Activated CD4-positive, CD25-positive, alpha-beta regulatory T cell (primary cell): ENCODE measurements around the gene IGF1R.
"Not testable (repeated sequence)": the region's sequence is repeated elsewhere in the genome, so short reads cannot be mapped to it uniquely, and the experiment has no call there.

Experiments
- DNase-seq, 4 experiments: peaks; one replicate each; lab custom pipeline; 2025; lab: John Stamatoyannopoulos, UW

Gene IGF1R

GRCh38 chr15:98959640-98960007 lies 311.3 kb downstream of the IGF1R start:
- DNase-seq = no peak

DNA sequence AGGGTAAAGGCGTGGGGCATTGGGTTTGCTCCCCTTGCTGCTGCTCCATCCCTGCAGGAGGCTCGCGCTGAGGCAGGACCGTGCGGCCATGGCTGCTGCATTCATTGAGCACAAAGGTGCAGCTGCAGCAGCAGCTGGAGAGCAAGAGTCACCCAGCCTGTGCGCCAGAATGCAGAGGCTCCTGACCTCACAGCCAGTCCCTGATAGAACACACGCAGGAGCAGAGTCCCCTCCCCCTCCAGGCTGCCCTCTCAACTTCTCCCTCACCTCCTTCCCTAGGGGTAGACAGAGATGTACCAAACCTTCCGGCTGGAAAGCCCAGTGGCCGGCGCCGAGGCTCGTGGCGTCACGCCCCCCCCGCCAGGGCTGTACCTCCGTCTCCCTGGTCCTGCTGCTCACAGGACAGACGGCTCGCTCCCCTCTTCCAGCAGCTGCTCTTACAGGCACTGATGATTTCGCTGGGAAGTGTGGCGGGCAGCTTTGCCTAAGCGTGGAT lies 312.3 kb downstream of the IGF1R start:
- no peak for DNase-seq

- DNase-seq = no peak
Observed at GRCh38 chr15:98963444-98963843, 315.1 kb downstream of the IGF1R start.

GRCh38 chr15:98964466-98965133 lies 316.3 kb downstream of the IGF1R start:
- DNase-seq = no peak

DNA sequence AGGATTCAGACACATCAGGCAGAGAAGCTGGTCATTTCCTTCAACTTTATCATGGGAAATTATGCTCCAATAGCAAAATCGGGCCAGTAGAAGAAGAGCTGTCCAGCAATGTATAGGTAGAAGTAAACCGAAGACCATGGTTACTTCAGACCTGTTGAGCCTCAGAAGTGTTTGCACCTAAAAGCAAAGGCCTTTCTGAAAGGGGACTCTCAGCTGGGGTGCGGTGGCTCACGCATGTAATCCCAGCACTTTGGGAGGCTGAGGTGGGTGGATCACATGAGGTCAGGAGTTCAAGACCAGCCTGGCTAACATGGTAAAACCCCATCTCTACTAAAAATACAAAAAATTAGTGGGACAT lies 316.8 kb downstream of the IGF1R start:
- not testable (repeated sequence) for DNase-seq

GRCh38 chr15:98965597-98965996 lies 317.3 kb downstream of the IGF1R start:
- DNase-seq = no peak

DNA sequence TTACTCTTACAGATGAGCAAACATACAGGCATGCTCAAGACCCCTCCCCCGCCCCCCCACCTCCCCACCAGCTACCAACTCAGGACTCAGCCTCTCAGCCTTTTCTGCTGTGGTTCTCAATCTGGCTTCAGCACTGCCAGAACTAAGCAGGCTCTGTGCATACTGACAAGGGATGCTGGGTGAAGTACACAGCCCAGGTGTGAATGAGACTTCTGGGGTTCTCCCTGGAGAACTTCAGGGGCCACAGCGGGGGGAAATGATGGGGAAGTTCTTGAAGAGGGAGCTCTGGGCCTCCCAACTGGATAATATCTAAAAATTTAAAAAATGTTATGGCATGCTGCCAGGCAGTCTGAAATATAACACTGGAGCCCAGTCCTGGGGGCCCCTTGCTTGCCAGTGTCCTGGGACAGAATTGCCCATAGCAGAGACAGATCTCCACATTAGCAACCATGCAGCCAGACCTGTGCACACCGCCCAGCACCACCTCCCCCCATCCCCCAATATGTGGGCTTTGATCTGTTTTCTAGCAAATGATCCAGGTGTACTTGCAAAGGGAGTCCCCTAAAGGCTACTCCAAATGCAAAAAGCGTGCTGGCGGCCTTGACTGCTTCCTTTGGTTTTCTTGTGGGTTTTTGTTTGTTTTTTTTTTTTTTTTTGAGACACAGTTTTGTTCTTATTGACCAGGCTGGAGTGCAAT lies 317.9 kb downstream of the IGF1R start:
- no peak for DNase-seq

DNA sequence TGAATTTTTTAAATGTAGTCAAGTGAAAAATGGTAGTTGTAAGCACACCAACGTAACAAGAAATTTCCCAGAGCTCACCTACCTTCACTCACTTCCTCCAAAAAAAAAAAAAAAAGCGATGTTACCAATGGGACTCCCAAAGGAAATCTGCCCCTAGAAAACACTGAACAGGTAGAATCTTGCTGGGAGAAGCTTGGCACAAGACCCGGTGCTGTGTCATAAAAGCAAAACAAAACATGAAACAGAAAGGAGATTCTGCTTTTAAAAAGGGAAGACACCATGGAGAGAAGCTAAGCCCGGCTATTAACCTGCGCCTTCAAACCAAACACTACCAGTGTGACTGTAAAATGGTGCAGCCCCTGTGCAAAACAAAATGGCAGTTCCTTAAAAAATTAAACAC lies 318.8 kb downstream of the IGF1R start:
- no peak for DNase-seq

DNA sequence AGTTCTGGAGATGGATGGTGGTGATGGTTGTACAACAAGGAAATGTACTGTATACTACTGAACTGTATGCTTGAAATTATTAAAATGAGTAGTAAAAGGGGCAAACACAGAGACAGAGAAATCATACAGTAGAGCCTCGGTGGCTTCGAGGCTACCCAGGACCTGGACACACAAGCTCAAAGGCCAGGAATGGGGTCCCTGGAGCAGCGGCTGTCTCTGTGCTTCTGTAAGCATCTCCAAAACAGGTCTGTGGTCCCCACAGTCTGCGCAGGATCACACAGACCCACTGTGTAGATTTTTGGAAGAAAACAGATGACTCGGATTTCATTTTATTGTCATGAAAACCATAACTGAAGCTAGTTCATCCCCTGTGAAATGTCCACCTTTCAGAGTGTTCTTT lies 319.6 kb downstream of the IGF1R start:
- DNase-seq = no peak

DNA sequence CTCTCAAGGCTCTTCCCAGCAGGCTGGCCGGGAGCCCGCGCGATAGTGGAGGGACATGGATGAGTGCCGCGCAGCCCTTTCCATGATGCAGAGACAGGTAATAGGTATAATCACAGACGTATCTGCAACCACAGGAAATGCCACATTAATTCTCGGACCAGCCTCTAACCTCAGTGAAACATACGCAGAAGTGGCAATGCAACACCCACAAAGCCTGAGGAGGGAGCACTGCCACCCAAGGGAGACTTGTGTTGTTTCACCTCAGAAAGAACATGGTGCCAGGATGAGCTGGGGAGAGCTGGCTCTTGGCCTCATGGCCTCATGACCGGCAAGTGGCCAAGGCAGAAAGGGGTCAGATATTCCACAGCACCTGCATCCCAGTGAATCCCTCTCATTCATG lies 320.2 kb downstream of the IGF1R start:
- no peak for DNase-seq

DNA sequence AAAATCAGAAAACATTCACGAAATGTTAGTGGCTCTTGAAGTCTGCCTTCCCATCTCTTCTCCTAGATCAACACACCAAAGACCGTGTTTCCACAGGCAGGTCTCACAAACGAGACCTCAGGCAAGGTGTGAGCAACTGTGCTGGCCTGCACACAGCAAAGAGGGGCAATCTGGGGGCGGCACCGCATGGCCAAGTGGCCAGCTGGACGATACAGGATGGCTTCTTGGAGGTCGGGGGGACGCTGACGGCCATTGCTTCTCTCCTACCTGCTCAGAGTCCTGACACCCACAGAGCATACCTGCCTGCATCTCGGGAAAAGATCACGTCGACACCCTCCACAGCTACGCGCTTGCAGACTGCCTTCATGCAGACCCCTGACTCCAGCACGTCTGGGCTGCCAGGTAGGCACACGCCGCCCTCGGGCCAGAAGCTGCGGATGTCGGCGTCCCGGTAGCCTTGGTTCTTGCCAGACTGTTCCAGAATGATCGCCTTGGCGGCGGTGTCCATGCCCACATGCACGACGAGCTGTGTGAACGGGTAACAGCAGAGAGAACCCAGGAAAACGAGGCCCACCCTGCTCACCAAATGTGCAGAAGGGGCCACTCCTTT lies 320.9 kb downstream of the IGF1R start:
- DNase-seq = no peak

DNA sequence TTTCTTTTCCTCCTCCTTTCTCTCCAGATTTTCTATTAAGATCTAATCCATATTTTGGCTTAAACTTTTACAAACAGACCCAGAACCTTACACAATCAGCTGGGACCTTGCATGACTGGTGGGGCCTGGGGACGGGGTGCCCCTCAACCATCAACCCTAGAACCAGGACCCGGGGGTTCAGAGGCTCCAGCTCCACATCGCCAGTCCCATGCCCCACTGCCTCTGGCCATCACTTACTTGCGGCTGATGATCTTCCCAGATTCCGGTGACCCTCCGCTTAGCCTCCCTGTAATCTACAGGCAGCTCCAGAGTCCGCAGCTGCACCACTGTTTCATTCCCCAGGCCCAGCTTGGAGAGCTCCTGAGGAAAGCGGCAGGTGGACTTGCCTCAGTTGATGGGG lies 322.5 kb downstream of the IGF1R start:
- DNase-seq = no peak

DNA sequence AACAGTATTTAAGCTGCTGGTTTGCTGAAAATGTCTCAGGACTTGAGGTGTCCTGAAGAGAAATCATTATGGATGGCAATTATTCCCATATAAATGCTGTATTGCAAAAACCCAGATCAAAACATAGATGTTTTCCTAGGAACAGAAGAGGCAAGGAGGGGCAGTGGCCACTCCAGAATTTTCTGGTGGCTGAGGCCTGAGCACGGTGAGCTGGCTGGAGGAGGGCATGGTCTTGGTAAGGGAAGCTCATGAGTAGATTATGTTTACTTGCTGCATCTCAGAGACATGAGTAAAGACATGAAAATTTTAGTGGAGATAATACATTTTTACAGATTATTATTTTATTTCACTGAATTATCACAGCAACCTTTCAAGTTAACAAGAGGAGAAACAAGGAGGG lies 328.2 kb downstream of the IGF1R start:
- DNase-seq = no peak

DNA sequence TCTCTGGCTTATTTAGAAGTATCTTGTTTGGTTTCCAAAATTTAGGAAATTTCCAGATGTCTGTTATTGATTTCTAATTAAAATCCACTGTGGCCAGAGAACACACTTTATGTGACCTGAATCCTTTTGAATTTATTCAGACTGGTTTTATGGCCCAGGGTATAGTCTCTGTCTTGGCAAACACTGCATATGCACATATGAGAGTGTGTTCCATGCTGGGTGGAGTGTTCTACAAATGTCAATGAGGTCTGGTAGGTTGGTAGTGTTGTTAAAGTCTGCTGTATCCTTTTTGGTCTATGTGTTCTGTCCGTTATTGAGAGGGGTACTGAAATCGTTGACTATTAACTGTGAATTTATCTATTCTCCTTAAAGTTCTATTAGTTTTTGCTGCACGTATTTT lies 329.1 kb downstream of the IGF1R start:
- no peak for DNase-seq

- no peak for DNase-seq
Observed at GRCh38 chr15:98978153-98978552, 329.8 kb downstream of the IGF1R start.

DNA sequence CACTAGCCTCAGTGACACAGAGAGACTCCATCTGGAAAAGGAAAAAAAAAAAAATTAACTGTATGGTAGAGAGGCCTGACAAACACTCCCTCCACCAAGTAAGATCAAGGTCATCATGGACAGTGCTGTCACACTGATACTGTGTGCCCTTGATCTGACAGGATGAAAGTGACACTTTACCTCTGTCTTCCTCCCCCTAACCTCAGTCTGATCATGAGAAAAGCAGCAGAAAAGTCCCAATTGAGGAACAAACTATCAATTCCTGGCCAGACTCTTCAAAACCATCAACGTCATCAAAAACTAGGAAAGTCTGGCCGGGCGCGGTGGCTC lies 332.5 kb downstream of the IGF1R start:
- no peak for DNase-seq

- no peak for DNase-seq
Observed at GRCh38 chr15:98981851-98982722, 333.7 kb downstream of the IGF1R start.

- no peak for DNase-seq
Observed at GRCh38 chr15:98983334-98983733, 335.0 kb downstream of the IGF1R start.

- DNase-seq = no peak
Observed at GRCh38 chr15:98986281-98986680, 337.9 kb downstream of the IGF1R start.

DNA sequence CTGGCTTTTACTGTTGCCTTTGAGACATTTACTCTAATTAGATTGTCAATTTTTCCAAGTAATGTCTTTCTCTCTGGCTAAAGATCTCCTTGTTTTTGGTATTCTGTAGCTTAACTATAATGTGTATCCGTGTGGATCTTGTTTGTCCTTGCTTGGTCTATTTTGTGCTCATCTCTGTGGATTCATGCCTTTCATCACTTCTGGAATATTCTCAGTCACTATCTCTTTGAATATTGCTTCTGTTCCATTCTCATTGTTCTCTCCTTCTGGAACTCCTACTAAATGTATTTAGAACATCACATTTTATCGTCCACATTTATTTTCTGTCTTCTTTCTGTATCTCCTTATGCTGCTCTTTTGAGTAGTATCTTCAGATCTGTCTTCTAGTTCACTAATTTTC lies 346.6 kb downstream of the IGF1R start:
- no peak for DNase-seq

GRCh38 chr15:98996169-98996568 lies 347.8 kb downstream of the IGF1R start:
- no peak for DNase-seq

- no peak for DNase-seq
Observed at GRCh38 chr15:98996624-98997023, 348.3 kb downstream of the IGF1R start.

GRCh38 chr15:98997312-98997711 lies 349.0 kb downstream of the IGF1R start:
- DNase-seq = no peak
